GM12878 (cell line): Measurements from ENCODE around the gene TMEM35B. TPM values are rescaled to one million over a fixed set of nuclear protein-coding genes. Genes with fewer than 3 reads are reported as not detected.

ENCODE experiments used
- ATAC-seq: fragments of 200-7000 bp; cut with Tn5 transposase; 3 replicates; pipeline ENCODE4 v1.9.1; 2020; ENCODE audit warnings: mild to moderate bottlenecking, moderate library complexity
- BruUV-seq: library from RNA; stranded (reverse); fragments of 400-500 nt; replicated peaks from 2 replicates; lab custom pipeline; 2021; lab: Mats Ljungman, UMichigan
- CTCF ChIA-PET: fragments of 300-600 bp; sonication (Branson Sonifier 250); formaldehyde crosslinking; extraction: SDS; loops from one replicate; lab custom pipeline; 2021; ENCODE audit warnings: inconsistent platforms; lab: Yijun Ruan, JAX
- POLR2A ChIA-PET: fragments of 350-600 bp; formaldehyde crosslinking; extraction: SDS; loops from one replicate; lab custom pipeline; 2021; ENCODE audit warnings: inconsistent platforms; lab: Charles Lee
- RAD21 ChIA-PET: fragments of 300-600 bp; sonication (Branson Sonifier 250); formaldehyde crosslinking; loops from one replicate; lab custom pipeline; 2023; ENCODE audit warnings: antibody characterized with exemption; ENCODE audit not compliant: unreplicated experiment; lab: Charles Lee
- SMC1A ChIA-PET: fragments of 300-600 bp; sonication (Branson Sonifier 250); formaldehyde crosslinking; loops from one replicate; lab custom pipeline; 2023; ENCODE audit not compliant: unreplicated experiment, uncharacterized antibody; lab: Charles Lee
- DNase-seq: peaks from one replicate; pipeline ENCODE4 v3.0.0-alpha.2; 2011; ENCODE audit warnings: low read depth, low spot score
- FAIRE-seq: peaks from 3 replicates; lab custom pipeline; 2011; peaks lifted over from hg19 to GRCh38; lab: Jason Lieb, UNC
- H2AFZ ChIP-seq: 2 replicates; pipeline ENCODE4 v1.6.0; 2011; ENCODE audit warnings: low read depth, low read length, control low read depth; ENCODE audit not compliant: control insufficient read depth
- H3K27ac ChIP-seq: 2 replicates; pipeline ENCODE4 v1.5.1; 2011; ENCODE audit warnings: control low read depth; ENCODE audit not compliant: control insufficient read depth, insufficient read depth
- H3K27me3 ChIP-seq, 2 experiments: replicated peaks in 1 of 2; 2 replicates each; pipeline versions ENCODE4 v1.6.0 to v1.6.1; 2011; ENCODE audit warnings: low read length in 1 of 2; ENCODE audit not compliant: control insufficient read depth in 2 of 2, insufficient read depth in 2 of 2
- H3K36me3 ChIP-seq, 2 experiments: 2 replicates each; pipeline ENCODE4 v1.5.1; 2011; ENCODE audit warnings: low read length in 1 of 2; ENCODE audit not compliant: control insufficient read depth in 2 of 2, insufficient read depth in 2 of 2
- H3K4me1 ChIP-seq: 2 replicates; pipeline ENCODE4 v1.6.1; 2011; ENCODE audit warnings: mild to moderate bottlenecking, low read length, moderate library complexity, mixed read lengths; ENCODE audit not compliant: control insufficient read depth, insufficient read depth
- H3K4me2 ChIP-seq: 2 replicates; pipeline ENCODE4 v1.6.0; 2011; ENCODE audit warnings: control low read depth; ENCODE audit not compliant: control insufficient read depth, insufficient read depth
- H3K4me3 ChIP-seq: fragments of 200-600 bp; sonication (generic); 2 replicates; pipeline ENCODE4 v1.5.1; 2016
- H3K79me2 ChIP-seq: 2 replicates; pipeline ENCODE4 v1.6.0; 2011; ENCODE audit warnings: low read length; ENCODE audit not compliant: control insufficient read depth, insufficient read depth
- H3K9ac ChIP-seq: 2 replicates; pipeline ENCODE4 v1.8.0; 2011; ENCODE audit warnings: low read length, control low read depth, mixed read lengths; ENCODE audit not compliant: control insufficient read depth, insufficient read depth
- H3K9me3 ChIP-seq: replicated peaks from 3 replicates; pipeline ENCODE4 v1.5.1; 2011; ENCODE audit warnings: mild to moderate bottlenecking, low read length; ENCODE audit not compliant: control insufficient read depth, insufficient read depth
- H4K20me1 ChIP-seq: 2 replicates; pipeline ENCODE4 v1.6.0; 2011; ENCODE audit not compliant: control insufficient read depth, insufficient read depth
- BCL11A ChIP-seq: IDR thresholded peaks from 2 replicates; pipeline ENCODE4 v1.6.1; 2011; ENCODE audit warnings: low read depth, low read length
- BCL3 ChIP-seq: IDR thresholded peaks from 2 replicates; pipeline ENCODE4 v1.6.1; 2011; ENCODE audit warnings: borderline replicate concordance, low read depth, mild to moderate bottlenecking, moderate library complexity, low read length; ENCODE audit not compliant: insufficient read depth, poor library complexity, severe bottlenecking
- CUX1 ChIP-seq: IDR thresholded peaks from 2 replicates; pipeline ENCODE4 v1.6.1; 2012; ENCODE audit warnings: improper control_type of control experiment, low read depth, low read length; ENCODE audit not compliant: insufficient replicate concordance
- ESRRA ChIP-seq: IDR thresholded peaks from 2 replicates; pipeline ENCODE4 v1.6.1; 2012; ENCODE audit warnings: mild to moderate bottlenecking, low read length, improper control_type of control experiment
- FOS ChIP-seq: IDR thresholded peaks from 3 replicates; pipeline ENCODE4 v1.6.1; 2011; ENCODE audit warnings: borderline replicate concordance; ENCODE audit not compliant: insufficient read length; ENCODE audit errors: extremely low read depth
- LARP7 ChIP-seq: fragments of 450-650 bp; IDR thresholded peaks from 2 replicates; pipeline ENCODE4 v1.6.1; 2017; ENCODE audit warnings: mild to moderate bottlenecking
- ZSCAN29 ChIP-seq: fragments of 450-650 bp; IDR thresholded peaks from 2 replicates; pipeline ENCODE4 v1.6.1; 2017; ENCODE audit warnings: mild to moderate bottlenecking, moderate library complexity
- WGBS: methylation state at CpG from one replicate; pipeline ENCODE4 v1.1.6; 2016; ENCODE audit warnings: low lambda C conversion rate; ENCODE audit not compliant: insufficient replicate concordance, insufficient coverage; ENCODE audit errors: missing lambda C conversion rate; 5-methylcytosine and 5-hydroxymethylcytosine counted together
- in situ Hi-C: fragments of 300-500 bp; cut with MboI; formaldehyde crosslinking; loops from 9 replicates; pipeline ENCODE4 v1.14.3; 2018; ENCODE audit warnings: mixed read lengths
- intact Hi-C: fragments of 100-400 bp; cut with micrococcal nuclease; formaldehyde crosslinking; loops from one replicate; pipeline ENCODE4 v1.14.2; 2022; ENCODE audit not compliant: unreplicated experiment
- polyA plus RNA-seq, 11 experiments: library from polyadenylated mRNA; depleted of rRNA in 4 of 11; unstranded in 6 of 11; stranded (reverse) in 5 of 11; fragments of >200 nt; fragmentation: Nextera tagmentation in 4 of 11; fragmentation: Illumina TruSeq in 1 of 11; extraction: Ambion mirVana in 4 of 11; extraction: Trizol in 1 of 11; gene quantifications; 1 replicate in 1 of 11; 2 replicates in 10 of 11; pipeline versions ENCODE4 v1.2.1 to v1.2.3, GENCODE V29; 2011 to 2016; ENCODE audit warnings: inconsistent platforms in 2 of 11, missing spikeins in 2 of 11, low read depth in 1 of 11
- total RNA-seq, 4 experiments: library from RNA; depleted of rRNA in 3 of 4; stranded (reverse); fragments of >200 nt in 3 of 4; fragmentation: Illumina TruSeq in 1 of 4; extraction: Trizol in 1 of 4; gene quantifications; 2 replicates each; pipeline versions ENCODE4 v1.2.1 to v1.2.3, GENCODE V29; 2013 to 2021

Gene TMEM35B
- total and polyA plus RNA-seq, 10 of the 15 experiments (the other 5 are each of a cell fraction or from before 2014, with no cell fraction given), result 14.8 to 138 (median 32.8) TPM

GRCh38 chr1:34974626-34975025 is 10.5 kb downstream of the TMEM35B start (continued):
- TF ChIP-seq CUX1, result no peak

GRCh38 chr1:34973326-34973725 is 11.8 kb downstream of the TMEM35B start:
- BruUV-seq, result no TSS peak

More at GRCh38 chr1:34973326-34973725, 11.8 kb downstream of the TMEM35B start:
- intact Hi-C loops, result no loop called here
- no peak overlapping the region for H3K9ac ChIP-seq
- no peaks in the 10 kb centered on the region for H3K79me2 ChIP-seq
- H3K27ac ChIP-seq, result no peak overlapping the region
- H3K4me3 ChIP-seq, result no peak overlapping the region
- no peak overlapping the region for H2AFZ ChIP-seq
- in situ Hi-C loops, result no loop called here
- FAIRE-seq, result no peak
- ChIA-PET RAD21 (no interaction called here), SMC1A (no interaction called here), CTCF (no interaction called here), POLR2A (no interaction called here)
- WGBS, result 61% methylated on average over 3 of the region's 3 CpGs
- no peak overlapping the region for H3K4me2 ChIP-seq
- H4K20me1 ChIP-seq, result no peaks in the 10 kb centered on the region; the same call in 1 of the 2 replicates
- H3K4me1 ChIP-seq, result no peaks in the 10 kb centered on the region
- no peaks in the 10 kb centered on the region for H3K27me3 ChIP-seq
- ATAC-seq, result no peak
- no peak for TF ChIP-seq BCL3
- no peak for TF ChIP-seq BCL11A
- TF ChIP-seq ESRRA, result no peak
- TF ChIP-seq ZSCAN29, result no peak
- no peak for TF ChIP-seq FOS
- TF ChIP-seq LARP7, result no peak
- H3K9me3 ChIP-seq, result no peaks in the 10 kb centered on the region
- H3K36me3 ChIP-seq, result no peaks in the 10 kb centered on the region
- no peak for DNase-seq
